ACHN (cell line): ENCODE results near the gene ARL6IP5.

Experiments used
- DNase-seq: peaks from one replicate; pipeline ENCODE4 v3.0.0-alpha.2; 2015
- in situ Hi-C: cut with HindIII; loops from 2 replicates; pipeline ENCODE4 v1.10.0; 2017; ENCODE audit warnings: low sequenced_read_pairs, low pct_ligation_motif_present, low pct_unique_long_range_greater_than_20kb

Gene ARL6IP5

DNA sequence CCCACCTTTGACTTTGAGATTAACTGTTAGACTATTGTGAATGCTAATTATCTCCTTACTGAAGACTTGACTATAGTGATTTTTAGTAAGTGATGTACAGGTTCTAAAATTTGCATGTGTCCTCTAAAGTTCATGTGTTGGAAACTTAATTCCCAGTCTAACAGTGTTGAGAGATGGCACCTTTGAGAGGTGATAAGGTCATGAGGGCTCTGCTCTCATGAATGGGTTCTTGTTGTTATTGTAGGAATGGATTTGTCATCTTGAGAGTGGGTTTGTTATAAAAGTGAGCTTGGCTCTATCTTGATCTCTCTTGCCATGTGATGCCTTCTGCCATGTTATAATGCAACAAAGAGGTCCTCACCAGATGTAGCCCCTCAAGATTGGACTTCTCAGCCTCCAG lies 56.6 kb downstream of the ARL6IP5 start:
- in situ Hi-C loops, result no loop called here
- no peak for DNase-seq

DNA sequence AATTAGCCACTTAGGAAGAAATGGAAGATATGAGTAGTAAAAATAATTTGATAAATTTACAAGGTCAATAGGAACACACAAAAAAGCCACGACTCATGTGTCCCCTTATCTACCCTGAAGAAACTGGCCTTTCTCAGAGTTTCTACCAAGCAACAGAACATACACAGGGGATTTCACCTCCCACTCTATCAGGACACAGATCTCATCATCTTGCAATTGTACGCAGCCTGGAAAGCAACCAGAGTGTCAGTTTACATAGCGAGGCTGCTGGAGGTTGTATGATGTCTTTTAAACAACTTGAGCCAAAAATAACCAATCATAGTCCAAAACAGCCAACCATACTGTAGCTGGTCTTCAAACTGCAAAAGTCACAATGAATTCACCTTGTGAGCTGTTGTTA lies 57.4 kb downstream of the ARL6IP5 start:
- in situ Hi-C loops, result no loop called here
- DNase-seq, result no peak

DNA sequence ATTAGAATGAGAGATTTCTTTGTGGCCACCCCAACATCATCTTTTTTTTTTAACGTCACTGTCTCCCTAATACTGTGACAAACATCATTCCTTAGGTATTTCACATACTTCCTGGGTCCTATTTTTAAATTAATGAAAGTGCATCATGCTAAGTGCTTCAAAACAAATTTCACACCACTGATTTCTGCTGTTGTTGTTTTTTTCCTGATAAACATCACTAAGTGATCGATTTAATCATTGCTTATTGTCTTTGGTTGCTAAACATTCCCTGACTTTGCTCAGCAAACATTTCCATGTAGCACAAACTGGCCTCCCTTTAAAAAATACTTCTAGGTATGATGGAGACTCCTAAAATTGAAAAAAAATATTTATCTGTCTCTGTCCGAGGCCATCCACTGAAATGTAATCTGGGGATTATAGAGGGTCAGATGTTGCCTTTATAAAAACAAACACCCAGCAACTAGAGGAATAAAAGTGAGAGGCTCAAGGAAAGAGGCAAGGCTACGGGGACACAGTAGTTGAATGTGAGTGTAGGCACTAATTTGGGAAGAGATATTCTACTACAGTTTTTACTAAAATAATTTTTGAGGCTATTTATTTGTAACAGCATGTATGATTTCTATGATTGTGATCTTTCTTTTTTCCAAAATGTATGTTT lies 58.2 kb downstream of the ARL6IP5 start:
- in situ Hi-C loops, result no loop called here
- DNase-seq, result no peak

DNA sequence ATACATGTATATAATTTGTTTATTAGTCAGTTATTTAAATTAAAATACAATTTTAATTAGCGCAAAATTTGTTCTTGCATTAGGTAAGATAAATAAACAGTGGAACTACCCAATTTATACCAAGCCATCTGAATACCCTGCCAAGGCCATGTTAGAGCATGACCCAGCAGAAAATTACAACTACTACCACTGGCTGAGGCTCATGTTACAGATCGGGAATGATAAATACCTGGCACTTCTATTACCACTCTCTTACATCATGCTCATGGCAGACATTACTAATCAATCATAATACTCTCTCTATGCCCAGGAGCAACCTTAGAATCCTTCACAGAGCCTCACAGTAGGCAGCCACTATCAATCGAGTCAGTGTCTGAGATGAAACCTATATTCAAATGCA lies 58.9 kb downstream of the ARL6IP5 start:
- in situ Hi-C loops, result no loop called here
- no peak for DNase-seq

DNA sequence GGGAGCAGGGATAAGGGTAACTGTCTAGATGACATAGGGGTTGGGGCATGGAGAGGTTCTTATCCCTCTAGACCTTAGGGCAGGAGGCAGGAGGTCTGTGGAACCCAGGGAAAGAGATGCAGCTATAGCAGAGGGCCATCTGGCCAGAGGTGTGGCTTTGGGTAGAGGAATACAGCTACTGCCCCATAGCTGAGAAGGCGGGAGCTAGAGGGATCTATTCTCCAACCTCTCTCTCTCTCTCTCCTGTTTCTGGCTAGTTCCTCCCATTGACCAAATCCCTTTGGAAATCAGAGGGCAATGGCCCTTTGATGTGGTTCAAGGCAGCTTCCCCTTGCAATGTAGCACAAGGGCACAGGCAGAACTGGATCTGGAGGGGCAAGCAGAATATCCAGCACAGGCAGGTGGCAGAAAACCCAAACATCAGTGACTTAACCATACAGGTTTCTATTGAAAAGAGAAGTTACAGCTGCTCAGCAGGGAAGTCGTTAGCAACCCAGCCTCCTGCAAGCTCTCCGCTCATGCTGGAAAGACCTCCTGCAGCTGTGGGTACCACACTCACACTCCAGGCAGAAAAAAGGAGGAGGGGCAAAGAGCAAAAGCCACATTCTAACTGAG lies 60.0 kb downstream of the ARL6IP5 start:
- DNase-seq, result no peak
- in situ Hi-C loops, result no loop called here

DNA sequence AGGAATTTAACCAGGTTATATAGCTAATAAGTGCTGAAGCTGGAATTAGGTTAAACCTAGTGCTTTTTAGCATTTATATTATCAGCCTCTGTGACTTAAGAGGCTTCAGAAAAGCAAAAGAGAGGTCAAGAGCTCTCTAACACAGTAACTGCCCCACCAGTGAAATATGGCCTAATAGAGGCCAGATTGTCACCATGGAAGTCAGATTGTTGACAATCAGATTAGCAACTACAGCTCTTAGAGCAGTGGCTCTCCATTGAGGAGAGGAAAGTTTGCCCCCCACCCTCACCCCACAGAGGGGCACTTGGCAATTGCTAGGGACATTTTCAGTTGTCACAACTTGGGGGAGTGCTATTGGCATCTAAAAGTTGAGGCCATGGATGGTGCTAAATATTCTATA lies 61.0 kb downstream of the ARL6IP5 start:
- in situ Hi-C loops, result no loop called here
- no peak for DNase-seq

DNA sequence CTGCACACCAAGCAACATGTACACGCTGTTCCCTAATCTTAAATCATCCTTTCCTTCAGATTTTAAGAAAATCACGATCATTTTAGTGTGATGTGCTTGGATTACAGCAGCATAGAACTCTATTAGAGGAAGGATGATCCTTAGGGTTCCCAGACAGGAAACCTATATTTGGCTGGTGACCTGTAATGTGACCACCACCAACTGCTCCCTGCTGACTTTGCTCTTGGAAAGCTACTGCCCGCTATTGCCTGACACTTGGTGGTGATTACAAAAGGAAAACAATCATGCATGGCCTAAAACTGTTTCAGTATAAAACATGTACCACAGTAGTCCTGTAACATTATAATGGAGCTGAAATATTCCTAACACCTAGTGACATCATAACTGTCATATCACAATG lies 64.8 kb downstream of the ARL6IP5 start:
- in situ Hi-C loops, result no loop called here

More for the DNA sequence above, 64.8 kb downstream of the ARL6IP5 start:
- no peak for DNase-seq
